Measurements from ENCODE around the gene R3HCC1L.

DNA sequence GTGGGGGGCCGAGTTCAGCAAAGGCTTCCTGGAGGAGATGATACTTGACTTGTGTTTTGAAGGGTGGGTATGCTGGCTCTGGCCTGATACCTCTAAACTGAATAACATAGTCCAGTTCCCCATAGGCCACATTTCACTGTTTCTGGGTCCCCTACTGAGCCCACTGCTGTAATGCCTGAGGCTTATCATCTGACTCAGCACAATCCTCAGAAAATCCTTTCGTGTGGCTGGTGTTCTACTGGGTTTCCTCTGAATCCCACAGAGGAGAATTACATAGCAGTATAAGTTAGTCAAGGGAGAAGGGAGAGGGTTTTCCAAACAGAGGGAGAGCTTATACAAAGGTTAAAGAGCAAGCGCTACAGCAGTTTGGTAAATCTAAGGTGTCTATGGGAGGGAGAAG is 2.8 kb upstream of the R3HCC1L start:
- no peak for TF ChIP-seq EZH2phosphoT487 (IDR thresholded peaks at IDR 0.05; ENCODE audit: borderline replicate concordance)
- TF ChIP-seq, protein P1, sequence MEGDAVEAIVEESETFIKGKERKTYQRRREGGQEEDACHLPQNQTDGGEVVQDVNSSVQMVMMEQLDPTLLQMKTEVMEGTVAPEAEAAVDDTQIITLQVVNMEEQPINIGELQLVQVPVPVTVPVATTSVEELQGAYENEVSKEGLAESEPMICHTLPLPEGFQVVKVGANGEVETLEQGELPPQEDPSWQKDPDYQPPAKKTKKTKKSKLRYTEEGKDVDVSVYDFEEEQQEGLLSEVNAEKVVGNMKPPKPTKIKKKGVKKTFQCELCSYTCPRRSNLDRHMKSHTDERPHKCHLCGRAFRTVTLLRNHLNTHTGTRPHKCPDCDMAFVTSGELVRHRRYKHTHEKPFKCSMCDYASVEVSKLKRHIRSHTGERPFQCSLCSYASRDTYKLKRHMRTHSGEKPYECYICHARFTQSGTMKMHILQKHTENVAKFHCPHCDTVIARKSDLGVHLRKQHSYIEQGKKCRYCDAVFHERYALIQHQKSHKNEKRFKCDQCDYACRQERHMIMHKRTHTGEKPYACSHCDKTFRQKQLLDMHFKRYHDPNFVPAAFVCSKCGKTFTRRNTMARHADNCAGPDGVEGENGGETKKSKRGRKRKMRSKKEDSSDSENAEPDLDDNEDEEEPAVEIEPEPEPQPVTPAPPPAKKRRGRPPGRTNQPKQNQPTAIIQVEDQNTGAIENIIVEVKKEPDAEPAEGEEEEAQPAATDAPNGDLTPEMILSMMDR (conservative IDR thresholded peaks at IDR 0.05; ENCODE audit: low read length) = no peak
